GM20000 (cell line): ENCODE results near the gene VWA5B2.

Source experiments
- DNase-seq: peaks from one replicate; pipeline ENCODE4 v3.0.0; 2012; ENCODE audit warnings: low spot score
- TF ChIP-seq, protein P1 (sequence below): IDR thresholded peaks from 2 replicates; pipeline ENCODE4 v1.5.1; 2012; ENCODE audit warnings: mild to moderate bottlenecking, control low read depth; ENCODE audit errors: extremely low read depth, missing control alignments

Gene VWA5B2

DNA sequence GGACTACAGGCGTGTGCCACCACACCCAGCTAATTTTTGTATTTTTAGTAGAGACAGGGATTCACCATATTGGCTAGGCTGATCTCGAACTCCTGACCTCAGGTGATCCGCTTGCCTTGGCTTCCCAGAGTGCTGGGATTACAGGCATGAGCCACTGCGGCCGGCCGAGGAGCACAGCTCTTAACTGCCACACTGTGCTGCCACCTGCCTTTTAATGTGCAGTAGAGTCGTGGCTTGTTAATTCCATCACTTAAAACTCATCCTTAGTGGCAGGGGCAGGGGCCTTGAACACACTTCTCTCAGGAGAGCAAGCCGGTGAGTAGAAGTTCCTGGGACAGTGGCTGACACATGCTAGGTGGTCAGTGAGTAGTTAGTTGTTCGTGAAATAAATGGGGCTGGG, 30.9 kb upstream of the VWA5B2 start:
- TF ChIP-seq, protein P1, sequence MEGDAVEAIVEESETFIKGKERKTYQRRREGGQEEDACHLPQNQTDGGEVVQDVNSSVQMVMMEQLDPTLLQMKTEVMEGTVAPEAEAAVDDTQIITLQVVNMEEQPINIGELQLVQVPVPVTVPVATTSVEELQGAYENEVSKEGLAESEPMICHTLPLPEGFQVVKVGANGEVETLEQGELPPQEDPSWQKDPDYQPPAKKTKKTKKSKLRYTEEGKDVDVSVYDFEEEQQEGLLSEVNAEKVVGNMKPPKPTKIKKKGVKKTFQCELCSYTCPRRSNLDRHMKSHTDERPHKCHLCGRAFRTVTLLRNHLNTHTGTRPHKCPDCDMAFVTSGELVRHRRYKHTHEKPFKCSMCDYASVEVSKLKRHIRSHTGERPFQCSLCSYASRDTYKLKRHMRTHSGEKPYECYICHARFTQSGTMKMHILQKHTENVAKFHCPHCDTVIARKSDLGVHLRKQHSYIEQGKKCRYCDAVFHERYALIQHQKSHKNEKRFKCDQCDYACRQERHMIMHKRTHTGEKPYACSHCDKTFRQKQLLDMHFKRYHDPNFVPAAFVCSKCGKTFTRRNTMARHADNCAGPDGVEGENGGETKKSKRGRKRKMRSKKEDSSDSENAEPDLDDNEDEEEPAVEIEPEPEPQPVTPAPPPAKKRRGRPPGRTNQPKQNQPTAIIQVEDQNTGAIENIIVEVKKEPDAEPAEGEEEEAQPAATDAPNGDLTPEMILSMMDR = no peak
- no peak for DNase-seq

DNA sequence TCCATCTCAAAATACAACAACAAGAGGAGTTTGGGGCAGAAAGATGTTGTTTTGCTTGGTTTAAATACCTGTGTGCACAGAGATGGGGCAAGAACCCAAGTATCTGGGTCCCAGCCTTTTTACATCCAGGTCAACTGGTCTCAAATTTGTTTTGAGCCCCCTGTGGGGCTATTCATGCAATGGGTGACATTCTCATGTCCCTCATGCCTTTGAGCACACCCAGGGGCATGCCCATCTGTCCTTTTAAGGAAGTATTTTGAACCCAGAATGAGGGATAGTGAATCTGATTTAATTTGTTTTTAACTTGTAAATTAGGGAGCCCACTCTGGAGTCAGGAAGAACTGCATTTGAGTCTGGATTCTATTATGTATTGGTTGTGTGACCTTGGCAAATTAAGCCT, 28.6 kb upstream of the VWA5B2 start:
- TF ChIP-seq, protein P1 = no peak
- no peak for DNase-seq

DNA sequence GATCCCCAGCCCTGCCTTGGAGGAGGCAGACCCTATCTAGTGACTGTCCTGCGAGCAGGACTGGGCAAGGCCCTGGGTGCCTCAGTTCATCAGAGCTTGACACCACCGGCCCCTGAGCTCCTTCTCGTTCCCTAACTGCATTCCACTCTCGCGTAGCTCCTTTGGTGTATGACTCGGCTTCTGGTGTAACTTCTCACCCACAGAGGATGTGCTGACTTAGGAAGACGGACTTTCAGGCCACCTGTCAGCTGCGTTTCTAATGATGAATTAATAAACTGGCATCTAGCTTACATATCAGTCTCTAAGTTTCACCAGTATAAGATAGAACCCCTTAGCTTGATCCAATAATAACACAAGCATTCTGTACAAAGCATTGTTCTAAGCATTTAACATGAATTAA, 25.9 kb upstream of the VWA5B2 start:
- TF ChIP-seq, protein P1 = no peak
- no peak for DNase-seq

DNA sequence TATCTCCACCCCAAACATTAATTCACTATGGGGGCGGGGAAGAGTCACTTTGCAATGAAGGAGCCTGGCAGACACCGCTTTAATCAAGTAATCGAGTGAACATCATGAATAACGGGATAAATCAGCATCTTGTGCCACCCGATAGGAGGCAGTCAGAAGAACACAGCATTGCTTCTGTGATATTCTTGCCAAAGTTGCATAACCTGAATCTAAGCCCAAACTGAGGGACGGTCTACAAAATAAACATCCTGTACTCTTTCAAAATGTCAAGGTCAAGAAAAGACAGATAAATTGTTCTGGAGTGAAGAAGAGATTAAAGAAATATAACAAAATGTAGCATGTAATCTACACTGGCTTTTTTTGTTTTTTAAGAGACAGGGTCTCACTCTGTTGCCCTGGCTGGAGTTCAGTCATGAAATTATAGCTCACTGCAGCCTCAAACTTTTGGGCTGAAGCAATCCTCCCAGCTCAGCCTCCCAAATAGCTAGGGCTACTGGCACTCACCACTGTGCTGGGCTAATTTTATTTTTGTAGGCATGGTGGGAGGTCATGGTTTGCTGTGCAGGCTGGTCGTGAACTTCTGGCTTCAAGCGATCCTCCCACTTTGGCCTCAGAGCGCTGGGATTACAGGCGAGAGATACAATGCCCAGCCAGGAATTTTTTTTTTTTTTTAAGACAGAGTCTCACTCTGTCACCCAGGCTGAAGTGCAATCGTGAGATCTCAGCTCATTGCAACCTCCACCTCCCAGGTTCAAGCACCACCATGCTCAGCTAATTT, 20.1 kb upstream of the VWA5B2 start:
- TF ChIP-seq, protein P1 = no peak
- DNase-seq = no peak

DNA sequence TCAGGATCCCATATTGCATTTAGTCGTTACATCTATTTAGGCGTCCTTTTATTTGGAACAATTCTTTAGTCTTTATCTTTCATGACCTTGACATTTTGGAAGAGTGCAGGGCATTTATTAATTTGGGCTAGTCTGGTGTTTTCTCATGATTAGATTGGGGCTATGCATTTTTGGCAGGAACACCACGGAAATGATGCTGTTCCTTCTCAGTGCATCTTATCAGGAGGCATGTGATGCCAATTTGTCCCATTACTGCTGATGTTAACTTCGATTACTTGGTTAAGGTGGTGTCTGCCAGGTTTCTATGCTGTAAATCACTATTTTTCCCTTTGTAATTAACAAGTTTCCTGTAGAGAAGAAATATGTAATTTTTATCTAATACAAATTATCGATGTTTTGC, 18.1 kb upstream of the VWA5B2 start:
- TF ChIP-seq, protein P1 = no peak
- no peak for DNase-seq

- TF ChIP-seq, protein P1 = no peak
- DNase-seq = no peak
These were observed 17.7 kb upstream of the VWA5B2 start for GRCh38 chr3:184211718-184212117.

- no peak for DNase-seq
- TF ChIP-seq, protein P1 = no peak
These were observed 10.6 kb upstream of the VWA5B2 start for GRCh38 chr3:184218814-184219213.
